IPS DF 4.7 (cell line): ENCODE data around the gene GIMAP6.
"Not testable (repeated sequence)": the region's sequence is repeated elsewhere in the genome, so short reads cannot be mapped to it uniquely, and the experiment has no call there.

Experiments used
- DNase-seq: peaks from one replicate; pipeline ENCODE4 v3.0.0-alpha.2; 2013; ENCODE audit warnings: low spot score; ENCODE audit errors: extremely low read depth

GIMAP6 gene

GRCh38 chr7:150631866-150632864, at the start of gene GIMAP6:
TSS of gene GIMAP6 (minus strand) at chr7:150632385. CDS start at chr7:150630142, 2,243 bp downstream.
- DNase-seq: no peak

- not testable (repeated sequence) for DNase-seq
Measured at GRCh38 chr7:150680364-150680763, 48.2 kb upstream of the GIMAP6 start.

- not testable (repeated sequence) for DNase-seq
Measured at GRCh38 chr7:150678601-150679000, 46.4 kb upstream of the GIMAP6 start.

- not testable (repeated sequence) for DNase-seq
Measured at GRCh38 chr7:150676854-150677253, 44.7 kb upstream of the GIMAP6 start.

GRCh38 chr7:150676276-150676675, 44.1 kb upstream of the GIMAP6 start:
- DNase-seq: not testable (repeated sequence)

GRCh38 chr7:150675714-150676113, 43.5 kb upstream of the GIMAP6 start:
- DNase-seq: no peak

GRCh38 chr7:150671798-150672585, 39.8 kb upstream of the GIMAP6 start:
- DNase-seq: not testable (repeated sequence)

- no peak for DNase-seq
Measured at GRCh38 chr7:150668977-150669376, 36.8 kb upstream of the GIMAP6 start.

- DNase-seq: no peak
Measured at GRCh38 chr7:150668472-150668911, 36.3 kb upstream of the GIMAP6 start.

- DNase-seq: no peak
Measured at GRCh38 chr7:150666412-150666811, 34.2 kb upstream of the GIMAP6 start.

- DNase-seq: no peak
Measured at GRCh38 chr7:150665896-150666295, 33.7 kb upstream of the GIMAP6 start.

GRCh38 chr7:150665089-150665748, 33.0 kb upstream of the GIMAP6 start:
- DNase-seq: no peak

GRCh38 chr7:150663802-150664494, 31.8 kb upstream of the GIMAP6 start:
- DNase-seq: no peak

GRCh38 chr7:150662821-150663220, 30.6 kb upstream of the GIMAP6 start:
- DNase-seq: not testable (repeated sequence)

GRCh38 chr7:150660939-150661613, 28.9 kb upstream of the GIMAP6 start:
- DNase-seq: no peak

GRCh38 chr7:150657526-150657925, 25.3 kb upstream of the GIMAP6 start:
- DNase-seq: no peak

GRCh38 chr7:150656047-150656446, 23.9 kb upstream of the GIMAP6 start:
- no peak for DNase-seq

- DNase-seq: no peak
Measured at GRCh38 chr7:150654692-150655091, 22.5 kb upstream of the GIMAP6 start.

GRCh38 chr7:150649080-150649385, 16.8 kb upstream of the GIMAP6 start:
- no peak for DNase-seq

GRCh38 chr7:150648353-150649079, 16.3 kb upstream of the GIMAP6 start:
- no peak for DNase-seq
